A204.1 (cell line): ENCODE measurements around the gene TMEM30B.

ENCODE experiments used
- FAIRE-seq: peaks from 2 replicates; lab custom pipeline; 2012; peaks lifted over from hg19 to GRCh38; lab: Jason Lieb, UNC

TMEM30B gene

GRCh38 chr14:61233436-61233956, 47.6 kb downstream of the TMEM30B start:
- FAIRE-seq = no peak

GRCh38 chr14:61231810-61232209, 49.3 kb downstream of the TMEM30B start:
- FAIRE-seq = no peak

DNA sequence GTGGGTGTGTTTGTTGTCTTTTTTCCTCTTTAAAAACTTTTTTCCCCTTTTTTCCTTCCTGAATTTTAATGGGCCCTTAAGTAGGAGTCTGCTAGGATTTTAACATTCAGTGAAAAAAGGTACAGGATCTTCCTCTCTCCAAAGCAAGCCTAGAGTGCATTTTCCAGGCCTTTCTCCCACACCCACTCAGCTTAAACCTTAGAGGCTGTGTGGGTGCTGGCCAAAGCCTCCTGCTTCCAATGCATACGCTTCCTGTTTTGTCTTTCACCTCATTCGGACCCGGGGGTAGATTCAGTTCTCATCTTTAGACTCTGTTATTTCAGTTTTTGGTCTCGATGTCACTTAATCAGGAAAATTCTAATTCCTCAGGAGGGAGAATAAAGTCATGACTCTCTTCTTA, 51.2 kb downstream of the TMEM30B start:
- FAIRE-seq = peak; percentile 85

- FAIRE-seq = no peak
These were observed 51.7 kb downstream of the TMEM30B start for GRCh38 chr14:61229475-61229888.

DNA sequence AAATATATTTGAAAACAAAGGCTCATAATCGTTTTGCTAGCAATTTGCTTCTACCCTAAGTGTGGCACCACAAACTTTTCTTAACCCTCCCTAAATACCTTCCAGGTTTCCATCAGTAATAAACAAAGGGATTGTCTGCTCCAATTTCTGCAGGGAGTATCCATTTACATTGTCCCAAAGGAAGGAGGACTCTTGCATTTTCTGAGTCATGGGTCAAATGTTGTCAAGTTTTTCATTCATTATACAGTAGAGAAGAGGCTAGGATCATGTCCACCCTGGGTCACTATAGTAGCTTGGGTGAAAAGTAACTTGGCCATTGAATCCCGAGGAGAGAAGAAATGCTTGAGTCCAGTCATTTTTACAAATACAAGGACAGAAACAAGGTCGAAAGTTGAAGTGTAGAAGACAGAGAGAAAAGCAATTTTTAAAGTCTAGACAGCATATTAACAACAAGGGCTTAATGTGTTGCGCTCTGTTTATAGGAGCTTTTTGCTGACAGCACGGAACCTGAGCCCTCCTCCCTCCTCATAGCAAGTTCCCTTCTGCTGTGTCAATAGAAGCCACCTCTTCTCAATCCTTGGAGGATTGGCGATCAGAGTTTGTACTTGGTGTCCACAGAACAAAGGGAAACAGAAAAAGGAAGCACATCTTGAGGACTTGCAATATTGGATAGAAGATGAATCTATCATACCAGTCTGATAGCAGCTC, 53.1 kb downstream of the TMEM30B start:
- no peak for FAIRE-seq
